Peyer's patch (tissue), 4 donors: Measurements from ENCODE around the gene SNN.

ENCODE experiments used
- POLR2A ChIP-seq, 2 donors: fragments of 450-650 bp; IDR thresholded peaks; one replicate each; pipeline ENCODE4 v1.5.1; 2017; ENCODE audit warnings: antibody characterized with exemption in 2 of 2, mild to moderate bottlenecking in 2 of 2, moderate library complexity in 2 of 2
- TF ChIP-seq, protein P1 (sequence below), 6 experiments: fragments of 450-650 bp in 4 of 6; fragments of 200-600 bp in 2 of 6; sonication (generic) in 1 of 6; IDR thresholded peaks; one replicate each; pipeline ENCODE4 v1.5.1; 2017 to 2019; ENCODE audit warnings: antibody characterized with exemption in 6 of 6, mild to moderate bottlenecking in 3 of 6, moderate library complexity in 1 of 6

DNA sequence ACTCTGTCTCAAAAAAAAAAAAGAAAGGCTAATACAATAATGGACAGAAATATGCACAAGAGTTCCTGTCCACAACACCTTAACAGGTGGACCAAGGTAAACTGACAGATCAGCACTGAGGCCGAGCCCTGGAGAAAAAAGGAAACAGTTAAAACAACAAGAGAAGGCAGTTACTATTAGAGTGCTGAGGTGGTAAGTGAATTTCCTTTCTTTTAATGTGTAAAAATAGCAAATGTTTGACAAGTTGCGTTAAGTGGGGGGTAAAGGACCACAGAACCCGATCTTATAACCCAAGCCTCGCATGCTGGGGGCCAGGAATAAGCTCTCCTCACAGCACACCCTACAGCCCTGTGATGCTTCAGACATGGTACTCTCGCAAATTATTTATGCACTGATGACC, 49.6 kb downstream of the SNN start:
- TF ChIP-seq, protein P1, sequence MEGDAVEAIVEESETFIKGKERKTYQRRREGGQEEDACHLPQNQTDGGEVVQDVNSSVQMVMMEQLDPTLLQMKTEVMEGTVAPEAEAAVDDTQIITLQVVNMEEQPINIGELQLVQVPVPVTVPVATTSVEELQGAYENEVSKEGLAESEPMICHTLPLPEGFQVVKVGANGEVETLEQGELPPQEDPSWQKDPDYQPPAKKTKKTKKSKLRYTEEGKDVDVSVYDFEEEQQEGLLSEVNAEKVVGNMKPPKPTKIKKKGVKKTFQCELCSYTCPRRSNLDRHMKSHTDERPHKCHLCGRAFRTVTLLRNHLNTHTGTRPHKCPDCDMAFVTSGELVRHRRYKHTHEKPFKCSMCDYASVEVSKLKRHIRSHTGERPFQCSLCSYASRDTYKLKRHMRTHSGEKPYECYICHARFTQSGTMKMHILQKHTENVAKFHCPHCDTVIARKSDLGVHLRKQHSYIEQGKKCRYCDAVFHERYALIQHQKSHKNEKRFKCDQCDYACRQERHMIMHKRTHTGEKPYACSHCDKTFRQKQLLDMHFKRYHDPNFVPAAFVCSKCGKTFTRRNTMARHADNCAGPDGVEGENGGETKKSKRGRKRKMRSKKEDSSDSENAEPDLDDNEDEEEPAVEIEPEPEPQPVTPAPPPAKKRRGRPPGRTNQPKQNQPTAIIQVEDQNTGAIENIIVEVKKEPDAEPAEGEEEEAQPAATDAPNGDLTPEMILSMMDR (IDR thresholded peaks at IDR 0.05), result no peak
- no peak for TF ChIP-seq POLR2A (IDR thresholded peaks at IDR 0.05)
